MM.1S (cell line): ENCODE measurements around the gene RGS19.

ENCODE experiments used
- DNase-seq: peaks from one replicate; pipeline ENCODE4 v3.0.0-alpha.2; 2015
- H2AFZ ChIP-seq: fragments of 300-600 bp; sonication (generic); 2 replicates; pipeline ENCODE4 v1.6.0; 2016; ENCODE audit warnings: antibody characterized with exemption, low read length
- H3F3A ChIP-seq: fragments of 300-600 bp; sonication (generic); 2 replicates; pipeline ENCODE4 v1.6.1; 2016; ENCODE audit warnings: mild to moderate bottlenecking, antibody characterized with exemption, low read length, moderate library complexity, mixed read lengths; ENCODE audit not compliant: insufficient read depth
- H3K27ac ChIP-seq: fragments of 300-600 bp; sonication (generic); 2 replicates; pipeline ENCODE4 v1.5.1; 2016; ENCODE audit warnings: mild to moderate bottlenecking, low read length
- H3K27me3 ChIP-seq: fragments of 300-600 bp; sonication (generic); replicated peaks from 2 replicates; pipeline ENCODE4 v1.6.0; 2016; ENCODE audit warnings: low read length; ENCODE audit not compliant: insufficient read depth
- H3K36me3 ChIP-seq: fragments of 300-600 bp; sonication (generic); replicated peaks from 2 replicates; pipeline ENCODE4 v1.6.1; 2016; ENCODE audit warnings: mild to moderate bottlenecking, low read length, mixed read lengths; ENCODE audit not compliant: insufficient read depth
- H3K4me1 ChIP-seq: fragments of 300-600 bp; sonication (generic); 2 replicates; pipeline ENCODE4 v1.6.1; 2016; ENCODE audit warnings: low read length, mixed read lengths
- H3K4me2 ChIP-seq: fragments of 300-600 bp; sonication (generic); 2 replicates; pipeline ENCODE4 v1.6.0; 2016; ENCODE audit warnings: low read depth, low read length
- H3K4me3 ChIP-seq: fragments of 300-600 bp; sonication (generic); 2 replicates; pipeline ENCODE4 v1.5.1; 2016; ENCODE audit warnings: low read length, mixed read lengths
- H3K79me2 ChIP-seq: fragments of 300-600 bp; sonication (generic); 2 replicates; pipeline ENCODE4 v1.6.1; 2016; ENCODE audit warnings: mixed run types, low read length, mixed read lengths
- H3K9ac ChIP-seq: fragments of 300-600 bp; sonication (generic); 2 replicates; pipeline ENCODE4 v1.6.1; 2016; ENCODE audit warnings: low read length, mixed read lengths
- H3K9me2 ChIP-seq: fragments of 300-600 bp; sonication (generic); replicated peaks from 2 replicates; pipeline ENCODE4 v1.6.1; 2016; ENCODE audit warnings: mild to moderate bottlenecking, low read length, mixed read lengths; ENCODE audit not compliant: insufficient read depth
- H3K9me3 ChIP-seq: fragments of 300-600 bp; sonication (generic); replicated peaks from 2 replicates; pipeline ENCODE4 v1.6.1; 2016; ENCODE audit warnings: mild to moderate bottlenecking, low read length, mixed read lengths; ENCODE audit not compliant: insufficient read depth
- H4K20me1 ChIP-seq: fragments of 300-600 bp; sonication (generic); 2 replicates; pipeline ENCODE4 v1.6.1; 2016; ENCODE audit warnings: mild to moderate bottlenecking, low read length, moderate library complexity, mixed read lengths; ENCODE audit not compliant: insufficient read depth
- EZH2 ChIP-seq: fragments of 300-600 bp; sonication (generic); optimal IDR thresholded peaks from 2 replicates; pipeline ENCODE3; 2017; ENCODE audit warnings: low read depth, mild to moderate bottlenecking, antibody characterized with exemption, low read length, mixed read lengths
- EZH2phosphoT487 ChIP-seq: fragments of 300-600 bp; sonication (generic); IDR thresholded peaks from 2 replicates; pipeline ENCODE4 v1.6.1; 2018; ENCODE audit warnings: antibody characterized with exemption, low read length
- TF ChIP-seq, protein P1 (sequence below): fragments of 300-600 bp; sonication (generic); IDR thresholded peaks from 2 replicates; pipeline ENCODE4 v1.5.1; 2016; ENCODE audit warnings: antibody characterized with exemption, low read length, mixed read lengths

RGS19 gene

DNA sequence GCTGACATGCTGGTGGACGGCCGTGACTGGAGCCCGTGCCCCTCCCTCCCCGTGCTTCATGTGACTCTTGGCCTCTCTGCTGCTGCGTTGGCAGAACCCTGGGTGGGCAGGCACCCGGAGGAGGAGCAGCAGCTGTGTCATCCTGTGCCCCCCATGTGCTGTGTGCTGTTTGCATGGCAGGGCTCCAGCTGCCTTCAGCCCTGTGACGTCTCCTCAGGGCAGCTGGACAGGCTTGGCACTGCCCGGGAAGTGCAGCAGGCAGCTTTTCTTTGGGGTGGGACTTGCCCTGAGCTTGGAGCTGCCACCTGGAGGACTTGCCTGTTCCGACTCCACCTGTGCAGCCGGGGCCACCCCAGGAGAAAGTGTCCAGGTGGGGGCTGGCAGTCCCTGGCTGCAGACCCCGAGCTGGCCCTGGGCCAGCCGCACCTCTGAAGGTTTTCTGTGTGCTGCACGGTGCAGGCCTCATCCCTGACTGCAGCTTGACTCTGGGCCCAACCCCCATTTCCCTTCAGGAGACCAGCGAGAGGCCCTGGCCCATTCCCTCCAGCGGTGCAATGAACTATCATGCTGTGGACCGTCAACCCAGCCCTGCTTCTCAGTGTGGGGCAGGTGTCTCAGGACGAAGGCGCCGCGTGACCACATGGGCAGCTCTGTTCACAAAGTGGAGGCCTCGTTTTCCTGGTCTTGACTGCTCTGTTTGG lies 19.9 kb upstream of the RGS19 start:
- Histone ChIP-seq H3K36me3 (no peaks in the 10 kb centered on the region), H4K20me1 (no peaks in the 10 kb centered on the region), H3K4me3 (no peak overlapping the region), H3K4me2 (no peak overlapping the region), H3F3A (no peaks in the 10 kb centered on the region), H2AFZ (no peak overlapping the region), H3K27me3 (peaks cover 71% of the 10 kb centered on the region), H3K9ac (no peak overlapping the region), H3K9me2 (no peaks in the 10 kb centered on the region), H3K9me3 (no peaks in the 10 kb centered on the region), H3K27ac (no peak overlapping the region; the same call in 1 of the 2 replicates), H3K79me2 (no peaks in the 10 kb centered on the region), H3K4me1 (peaks cover 13% of the 10 kb centered on the region)
- no peak for TF ChIP-seq EZH2
- no peak for TF ChIP-seq EZH2phosphoT487
- TF ChIP-seq, protein P1, sequence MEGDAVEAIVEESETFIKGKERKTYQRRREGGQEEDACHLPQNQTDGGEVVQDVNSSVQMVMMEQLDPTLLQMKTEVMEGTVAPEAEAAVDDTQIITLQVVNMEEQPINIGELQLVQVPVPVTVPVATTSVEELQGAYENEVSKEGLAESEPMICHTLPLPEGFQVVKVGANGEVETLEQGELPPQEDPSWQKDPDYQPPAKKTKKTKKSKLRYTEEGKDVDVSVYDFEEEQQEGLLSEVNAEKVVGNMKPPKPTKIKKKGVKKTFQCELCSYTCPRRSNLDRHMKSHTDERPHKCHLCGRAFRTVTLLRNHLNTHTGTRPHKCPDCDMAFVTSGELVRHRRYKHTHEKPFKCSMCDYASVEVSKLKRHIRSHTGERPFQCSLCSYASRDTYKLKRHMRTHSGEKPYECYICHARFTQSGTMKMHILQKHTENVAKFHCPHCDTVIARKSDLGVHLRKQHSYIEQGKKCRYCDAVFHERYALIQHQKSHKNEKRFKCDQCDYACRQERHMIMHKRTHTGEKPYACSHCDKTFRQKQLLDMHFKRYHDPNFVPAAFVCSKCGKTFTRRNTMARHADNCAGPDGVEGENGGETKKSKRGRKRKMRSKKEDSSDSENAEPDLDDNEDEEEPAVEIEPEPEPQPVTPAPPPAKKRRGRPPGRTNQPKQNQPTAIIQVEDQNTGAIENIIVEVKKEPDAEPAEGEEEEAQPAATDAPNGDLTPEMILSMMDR, result no peak
- no peak for DNase-seq

DNA sequence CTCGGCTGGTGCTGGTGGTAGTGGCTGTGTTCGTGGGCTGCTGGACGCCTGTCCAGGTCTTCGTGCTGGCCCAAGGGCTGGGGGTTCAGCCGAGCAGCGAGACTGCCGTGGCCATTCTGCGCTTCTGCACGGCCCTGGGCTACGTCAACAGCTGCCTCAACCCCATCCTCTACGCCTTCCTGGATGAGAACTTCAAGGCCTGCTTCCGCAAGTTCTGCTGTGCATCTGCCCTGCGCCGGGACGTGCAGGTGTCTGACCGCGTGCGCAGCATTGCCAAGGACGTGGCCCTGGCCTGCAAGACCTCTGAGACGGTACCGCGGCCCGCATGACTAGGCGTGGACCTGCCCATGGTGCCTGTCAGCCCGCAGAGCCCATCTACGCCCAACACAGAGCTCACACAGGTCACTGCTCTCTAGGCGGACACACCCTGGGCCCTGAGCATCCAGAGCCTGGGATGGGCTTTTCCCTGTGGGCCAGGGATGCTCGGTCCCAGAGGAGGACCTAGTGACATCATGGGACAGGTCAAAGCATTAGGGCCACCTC lies 19.2 kb upstream of the RGS19 start:
- H3K4me1 ChIP-seq, result peaks cover 13% of the 10 kb centered on the region
- no peaks in the 10 kb centered on the region for H3K36me3 ChIP-seq
- DNase-seq, result no peak
- no peak overlapping the region for H3K4me3 ChIP-seq
- no peaks in the 10 kb centered on the region for H3K9me2 ChIP-seq
- H3F3A ChIP-seq, result no peaks in the 10 kb centered on the region
- H3K27ac ChIP-seq, result no peak overlapping the region
- H4K20me1 ChIP-seq, result no peaks in the 10 kb centered on the region
- H3K27me3 ChIP-seq, result peaks cover 64% of the 10 kb centered on the region
- H3K9me3 ChIP-seq, result no peaks in the 10 kb centered on the region
- H3K4me2 ChIP-seq, result no peak overlapping the region
- H3K79me2 ChIP-seq, result no peaks in the 10 kb centered on the region
- TF ChIP-seq, protein P1, result no peak
- TF ChIP-seq EZH2 (no peak), EZH2phosphoT487 (no peak)
- no peak overlapping the region for H3K9ac ChIP-seq
- no peak overlapping the region for H2AFZ ChIP-seq

DNA sequence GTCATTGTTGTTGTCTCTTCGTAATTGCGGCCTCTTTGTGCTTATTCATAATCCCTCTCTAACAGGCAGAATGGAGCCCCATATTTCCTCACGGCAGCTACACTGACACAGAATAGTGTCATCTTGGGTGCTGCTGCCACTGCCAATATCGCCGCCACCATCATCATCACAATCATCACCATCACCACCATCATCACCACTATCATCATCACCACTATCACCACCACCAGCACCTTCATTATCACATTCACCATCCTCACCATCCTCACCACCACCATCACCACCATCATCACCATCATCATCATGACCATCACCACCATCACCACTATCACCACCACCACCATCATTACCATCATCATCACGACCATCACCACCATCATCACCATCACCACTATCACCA lies 17.2 kb upstream of the RGS19 start:
- Histone ChIP-seq H3K27ac (no peak overlapping the region), H4K20me1 (no peaks in the 10 kb centered on the region), H3K36me3 (no peaks in the 10 kb centered on the region), H3K4me1 (peaks cover 13% of the 10 kb centered on the region), H2AFZ (no peak overlapping the region), H3K4me3 (no peak overlapping the region), H3F3A (no peaks in the 10 kb centered on the region), H3K9me3 (no peaks in the 10 kb centered on the region), H3K27me3 (peaks cover 58% of the 10 kb centered on the region), H3K79me2 (no peaks in the 10 kb centered on the region), H3K9me2 (no peaks in the 10 kb centered on the region), H3K9ac (no peak overlapping the region), H3K4me2 (no peak overlapping the region)
- TF ChIP-seq, protein P1, result no peak
- TF ChIP-seq EZH2, result no peak
- no peak for TF ChIP-seq EZH2phosphoT487
- no peak for DNase-seq
